A673 (cell line): Measurements from ENCODE around the gene KRTAP10-7.

Experiments used
- EZH2 ChIP-seq: fragments of 200-600 bp; sonication (generic); IDR thresholded peaks from 2 replicates; pipeline ENCODE4 v1.6.1; 2017; ENCODE audit warnings: borderline replicate concordance, low read depth, mild to moderate bottlenecking, mixed read lengths, antibody characterized with exemption, low read length; ENCODE audit not compliant: poor library complexity, severe bottlenecking
- TF ChIP-seq, protein P1 (sequence below): fragments of 300-800, 200-600 bp; sonication (generic); conservative IDR thresholded peaks from 2 replicates; pipeline ENCODE4 v1.5.1; 2017; ENCODE audit warnings: low read depth, mild to moderate bottlenecking, antibody characterized with exemption, low read length, moderate library complexity, mixed read lengths

DNA sequence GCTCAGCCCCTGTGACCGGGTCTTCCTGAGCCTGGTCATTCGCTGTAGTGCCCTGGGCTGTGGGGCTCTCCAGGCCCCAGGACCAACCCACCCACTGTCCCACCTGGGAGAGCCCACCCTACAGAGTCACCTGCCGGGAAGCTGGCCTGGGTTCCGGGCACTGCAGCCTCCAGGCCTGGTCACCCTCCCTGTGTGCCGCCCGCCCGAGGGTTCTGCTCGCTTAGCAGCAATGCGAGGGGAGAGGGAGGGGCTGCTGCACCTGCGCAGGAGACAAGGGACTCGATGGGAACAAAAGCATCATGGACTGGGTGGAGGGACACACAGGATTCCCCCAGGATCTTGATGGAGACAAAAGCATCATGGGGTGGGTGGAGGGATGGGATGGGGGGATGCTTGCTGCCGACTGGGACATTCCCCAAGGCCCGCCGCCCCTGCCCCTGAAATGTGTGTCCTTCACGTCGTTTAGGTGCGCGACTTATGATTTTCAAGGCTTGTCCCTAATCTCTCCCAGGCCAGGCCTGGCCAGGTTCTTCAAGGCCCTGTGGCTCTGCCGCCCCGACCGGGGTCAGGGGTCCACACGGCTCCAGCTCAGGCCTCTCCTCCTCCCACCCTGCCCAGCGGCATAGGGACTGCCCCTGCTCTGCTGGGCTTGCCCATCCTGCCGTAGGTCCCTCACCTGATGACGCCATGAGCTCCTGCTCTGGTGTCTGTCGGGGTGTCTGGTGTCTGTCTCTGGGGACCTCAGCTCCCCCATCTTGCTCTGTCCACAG is 13.2 kb downstream of the KRTAP10-7 start:
- TF ChIP-seq, protein P1, sequence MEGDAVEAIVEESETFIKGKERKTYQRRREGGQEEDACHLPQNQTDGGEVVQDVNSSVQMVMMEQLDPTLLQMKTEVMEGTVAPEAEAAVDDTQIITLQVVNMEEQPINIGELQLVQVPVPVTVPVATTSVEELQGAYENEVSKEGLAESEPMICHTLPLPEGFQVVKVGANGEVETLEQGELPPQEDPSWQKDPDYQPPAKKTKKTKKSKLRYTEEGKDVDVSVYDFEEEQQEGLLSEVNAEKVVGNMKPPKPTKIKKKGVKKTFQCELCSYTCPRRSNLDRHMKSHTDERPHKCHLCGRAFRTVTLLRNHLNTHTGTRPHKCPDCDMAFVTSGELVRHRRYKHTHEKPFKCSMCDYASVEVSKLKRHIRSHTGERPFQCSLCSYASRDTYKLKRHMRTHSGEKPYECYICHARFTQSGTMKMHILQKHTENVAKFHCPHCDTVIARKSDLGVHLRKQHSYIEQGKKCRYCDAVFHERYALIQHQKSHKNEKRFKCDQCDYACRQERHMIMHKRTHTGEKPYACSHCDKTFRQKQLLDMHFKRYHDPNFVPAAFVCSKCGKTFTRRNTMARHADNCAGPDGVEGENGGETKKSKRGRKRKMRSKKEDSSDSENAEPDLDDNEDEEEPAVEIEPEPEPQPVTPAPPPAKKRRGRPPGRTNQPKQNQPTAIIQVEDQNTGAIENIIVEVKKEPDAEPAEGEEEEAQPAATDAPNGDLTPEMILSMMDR, result no peak
- no peak for TF ChIP-seq EZH2
